Measurements from ENCODE around the gene ZFAND3.

DNA sequence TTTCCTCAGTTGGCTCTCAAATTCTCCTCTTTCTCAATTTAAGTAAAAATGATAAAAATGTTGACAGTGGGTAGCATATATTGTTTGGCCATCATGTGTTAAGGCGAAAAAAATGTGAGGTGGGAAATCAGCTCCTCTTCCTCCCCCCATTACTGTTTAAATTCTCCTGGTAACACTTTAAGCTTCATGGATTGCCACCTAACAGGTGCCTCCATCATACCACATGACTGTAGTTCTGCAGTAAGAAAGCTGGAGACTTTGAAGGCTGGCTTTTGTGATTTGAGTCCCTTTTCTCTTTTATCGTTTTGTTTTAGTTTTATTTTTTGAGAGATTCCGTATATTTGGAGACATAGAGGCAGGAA lies 1.2 kb downstream of the ZFAND3 start:
- TF ChIP-seq, protein P1, sequence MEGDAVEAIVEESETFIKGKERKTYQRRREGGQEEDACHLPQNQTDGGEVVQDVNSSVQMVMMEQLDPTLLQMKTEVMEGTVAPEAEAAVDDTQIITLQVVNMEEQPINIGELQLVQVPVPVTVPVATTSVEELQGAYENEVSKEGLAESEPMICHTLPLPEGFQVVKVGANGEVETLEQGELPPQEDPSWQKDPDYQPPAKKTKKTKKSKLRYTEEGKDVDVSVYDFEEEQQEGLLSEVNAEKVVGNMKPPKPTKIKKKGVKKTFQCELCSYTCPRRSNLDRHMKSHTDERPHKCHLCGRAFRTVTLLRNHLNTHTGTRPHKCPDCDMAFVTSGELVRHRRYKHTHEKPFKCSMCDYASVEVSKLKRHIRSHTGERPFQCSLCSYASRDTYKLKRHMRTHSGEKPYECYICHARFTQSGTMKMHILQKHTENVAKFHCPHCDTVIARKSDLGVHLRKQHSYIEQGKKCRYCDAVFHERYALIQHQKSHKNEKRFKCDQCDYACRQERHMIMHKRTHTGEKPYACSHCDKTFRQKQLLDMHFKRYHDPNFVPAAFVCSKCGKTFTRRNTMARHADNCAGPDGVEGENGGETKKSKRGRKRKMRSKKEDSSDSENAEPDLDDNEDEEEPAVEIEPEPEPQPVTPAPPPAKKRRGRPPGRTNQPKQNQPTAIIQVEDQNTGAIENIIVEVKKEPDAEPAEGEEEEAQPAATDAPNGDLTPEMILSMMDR (IDR thresholded peaks at IDR 0.05), result no peak
- TF ChIP-seq POLR2A (IDR thresholded peaks at IDR 0.05; ENCODE audit: low read depth) (no peak), EP300 (IDR thresholded peaks at IDR 0.05) (no peak)
